GM19397 (cell line): Measurements from ENCODE around the gene ECSIT.

ENCODE experiments used
- ATAC-seq: cut with Tn5 transposase; IDR thresholded peaks from one replicate; pipeline ENCODE4 v1.9.1; 2021; ENCODE audit warnings: mild to moderate bottlenecking, moderate library complexity; ENCODE audit not compliant: unreplicated experiment

The ECSIT gene

GRCh38 chr19:11505032-11505503 lies 23.9 kb downstream of the ECSIT start:
- ATAC-seq, result peak; percentile 84

DNA sequence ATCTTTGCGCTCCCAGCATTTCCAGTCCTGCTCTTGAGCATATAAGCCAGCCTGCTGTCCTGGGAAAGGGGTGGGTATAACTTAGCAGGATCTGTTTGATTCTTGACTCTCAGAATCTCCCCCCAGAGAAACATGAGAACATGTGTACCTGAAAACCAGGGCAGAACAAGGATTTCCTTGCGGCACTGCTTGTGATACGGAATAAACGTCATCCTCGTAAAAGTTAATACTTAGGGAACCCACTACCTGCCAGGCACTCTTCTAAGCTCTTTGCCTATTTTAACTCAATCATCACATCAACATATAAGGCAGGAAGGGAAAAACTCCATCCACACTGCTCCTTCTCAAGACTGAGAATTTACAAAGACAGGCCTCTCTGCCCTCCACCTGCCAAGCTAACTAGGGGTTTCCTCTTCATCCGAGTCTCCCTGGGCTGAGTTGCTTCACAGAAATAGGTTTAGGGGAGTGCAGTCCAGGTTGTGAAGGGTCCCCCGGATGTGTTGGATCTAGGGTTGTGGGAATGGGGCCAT lies 24.4 kb downstream of the ECSIT start:
- ATAC-seq, result no peak

DNA sequence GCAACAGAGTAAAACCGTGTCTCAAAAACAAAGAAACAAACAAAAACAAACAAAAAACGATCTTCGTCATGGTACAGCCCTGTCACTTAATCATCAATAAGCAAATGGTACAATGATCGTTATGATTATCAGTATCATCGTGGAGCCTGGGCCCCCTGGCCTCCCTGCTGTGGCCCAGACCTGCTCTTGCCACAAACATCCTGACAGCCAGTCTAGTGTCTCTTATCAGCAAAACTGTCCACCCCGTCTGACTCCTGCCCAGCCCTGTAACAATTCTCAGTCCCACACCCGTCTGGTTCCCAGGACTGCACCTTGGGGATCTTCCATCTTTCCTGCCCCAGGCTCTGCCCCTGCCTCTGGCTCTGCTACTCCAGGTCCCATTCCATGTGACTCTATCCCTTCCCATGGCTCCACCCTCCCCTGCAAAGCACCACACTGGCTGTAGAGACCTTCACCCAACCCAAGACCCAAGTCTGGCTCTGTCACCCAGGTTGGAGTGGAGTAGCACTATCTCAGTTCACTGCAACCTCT lies 29.0 kb downstream of the ECSIT start:
- no peak for ATAC-seq

DNA sequence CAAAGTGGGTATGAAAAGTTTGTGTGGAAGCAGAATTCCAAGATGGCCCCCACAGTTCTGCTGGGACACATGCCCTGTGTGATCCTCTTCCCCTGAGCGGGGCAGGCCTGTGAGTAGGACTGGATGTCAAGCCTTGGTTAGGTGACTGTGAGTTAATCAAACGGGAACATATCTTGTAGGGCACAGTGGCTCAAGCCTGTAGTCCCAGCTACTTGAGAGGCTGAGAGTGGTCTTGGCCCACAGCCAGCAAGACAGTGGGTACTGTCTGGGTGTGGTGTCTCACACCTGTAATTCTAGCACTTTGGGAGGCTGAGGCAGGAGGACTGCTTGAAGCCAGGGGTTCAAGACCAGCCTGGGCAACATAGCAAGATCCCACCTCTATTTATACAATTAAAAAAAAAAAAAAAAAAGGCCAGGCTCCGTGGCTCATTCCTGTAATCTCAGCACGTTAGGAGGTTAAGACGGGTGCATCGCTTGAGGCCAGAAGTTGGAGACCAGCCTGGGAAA lies 29.7 kb downstream of the ECSIT start:
- ATAC-seq, result no peak

GRCh38 chr19:11496391-11497163 lies 32.4 kb downstream of the ECSIT start:
- ATAC-seq, result no peak

DNA sequence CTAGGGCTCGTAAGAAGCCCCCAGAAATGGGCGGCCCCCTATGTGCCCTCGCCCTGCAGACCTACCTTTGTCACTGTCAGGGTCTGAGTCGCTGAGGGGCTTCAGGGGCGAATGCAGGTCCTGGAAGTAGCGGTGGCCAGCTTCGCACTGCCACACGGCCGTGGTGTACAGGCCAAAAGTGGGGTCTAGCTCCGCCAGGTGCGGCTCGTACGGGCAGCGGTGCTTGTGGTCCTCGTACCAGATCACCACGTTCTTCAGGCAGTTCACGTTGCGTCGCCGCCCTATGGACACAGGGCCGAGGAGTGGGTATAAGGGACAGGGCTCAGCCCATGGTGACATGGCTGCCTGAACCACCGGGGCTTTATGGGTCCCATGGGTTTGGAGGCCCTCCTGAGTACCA lies 33.0 kb downstream of the ECSIT start:
- no peak for ATAC-seq

- no peak for ATAC-seq
Observed at GRCh38 chr19:11495481-11495880, 33.5 kb downstream of the ECSIT start.

GRCh38 chr19:11494634-11495285 lies 34.2 kb downstream of the ECSIT start:
- no peak for ATAC-seq

DNA sequence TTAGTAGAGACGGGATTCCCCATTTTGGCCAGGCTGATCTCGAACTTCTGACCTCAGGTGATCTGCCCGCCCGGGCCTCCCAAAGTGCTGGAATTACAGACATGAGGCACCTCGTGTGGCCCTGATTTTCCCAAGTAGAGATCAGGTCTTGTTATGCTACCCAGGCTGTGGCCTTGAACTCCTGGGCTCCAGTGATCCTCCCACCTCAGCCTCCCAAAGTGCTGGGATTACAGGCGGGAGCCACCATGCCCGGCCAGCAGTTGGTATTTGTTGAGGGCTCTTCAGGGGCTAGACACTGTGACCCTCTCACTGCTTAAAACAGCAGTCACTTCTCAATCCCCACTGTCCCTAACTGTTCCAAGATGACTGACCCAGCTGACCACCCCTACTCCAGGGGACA lies 39.6 kb downstream of the ECSIT start:
- ATAC-seq, result no peak

GRCh38 chr19:11486661-11487503 lies 42.1 kb downstream of the ECSIT start:
- ATAC-seq, result no peak

DNA sequence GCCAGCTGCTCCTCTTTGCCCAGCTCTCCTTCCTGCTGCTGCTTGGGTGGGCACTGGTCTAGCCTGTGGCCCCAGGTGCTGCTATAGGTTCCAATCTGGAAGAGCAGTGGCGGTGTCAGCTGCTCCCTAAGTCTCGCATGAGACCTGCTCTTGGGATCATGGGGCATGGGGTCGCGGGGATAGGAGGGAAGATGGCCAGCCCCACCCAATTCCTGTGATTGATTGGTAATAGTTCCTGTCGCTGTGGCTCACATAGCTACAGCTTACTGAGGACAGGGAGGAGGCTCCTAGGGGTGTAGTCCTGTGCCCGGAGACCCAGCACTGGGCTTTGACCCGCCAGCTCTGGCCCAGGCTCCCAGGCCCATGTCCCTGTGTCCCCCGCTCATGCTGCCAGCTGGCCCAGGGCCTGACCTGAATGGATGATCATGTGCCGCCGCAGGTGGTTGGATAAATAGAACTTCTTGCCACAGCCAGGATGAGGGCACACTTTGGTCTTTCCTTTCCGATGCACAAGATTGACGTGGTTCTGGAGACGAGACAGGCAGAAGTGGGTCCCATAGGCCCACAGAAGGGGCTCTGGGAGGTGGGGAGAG lies 43.6 kb downstream of the ECSIT start:
- no peak for ATAC-seq

GRCh38 chr19:11483366-11484111 lies 45.4 kb downstream of the ECSIT start:
- ATAC-seq, result no peak

DNA sequence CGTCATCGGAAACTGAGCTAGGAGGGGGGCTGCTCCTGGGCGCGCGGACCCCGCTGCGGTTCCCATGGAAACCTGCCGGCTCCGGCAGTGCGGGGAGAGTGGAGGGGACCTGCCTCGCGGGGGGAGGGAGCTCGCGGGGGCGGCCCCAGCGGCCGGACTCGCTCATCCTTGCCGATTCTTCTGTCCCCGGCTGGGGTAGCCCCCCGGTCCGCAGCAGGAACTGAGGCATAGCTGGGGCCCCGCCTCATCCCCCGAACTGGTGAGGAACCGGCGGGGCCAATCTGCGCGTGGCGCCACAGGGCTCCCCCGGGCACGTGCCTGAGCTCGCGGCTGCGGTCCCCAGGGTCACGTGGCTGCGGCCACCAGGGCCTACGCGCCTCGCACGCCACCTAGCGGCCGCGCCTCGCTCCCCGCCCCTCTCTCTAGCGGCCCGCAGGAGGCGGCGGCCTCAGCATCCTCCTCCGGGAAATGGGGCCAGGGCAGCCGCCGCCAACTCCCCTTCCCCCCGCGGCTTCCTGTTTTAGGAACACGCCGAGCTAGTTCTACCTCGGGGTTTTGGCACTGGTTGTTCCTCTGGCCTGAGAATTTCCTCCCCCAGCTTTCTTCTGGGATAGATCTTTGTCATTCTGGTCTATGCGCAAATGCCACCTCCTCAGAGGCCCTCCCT lies 46.4 kb downstream of the ECSIT start:
- ATAC-seq, result peak; percentile 63

GRCh38 chr19:11481534-11482383 lies 47.2 kb downstream of the ECSIT start:
- peak; percentile 55 for ATAC-seq

GRCh38 chr19:11480715-11481533 lies 48.0 kb downstream of the ECSIT start, which contains the start of gene ELAVL3:
Gene ELAVL3 (minus strand): TSS chr19:11481046. CDS start chr19:11480608, 438 bp downstream.
- no peak for ATAC-seq

DNA sequence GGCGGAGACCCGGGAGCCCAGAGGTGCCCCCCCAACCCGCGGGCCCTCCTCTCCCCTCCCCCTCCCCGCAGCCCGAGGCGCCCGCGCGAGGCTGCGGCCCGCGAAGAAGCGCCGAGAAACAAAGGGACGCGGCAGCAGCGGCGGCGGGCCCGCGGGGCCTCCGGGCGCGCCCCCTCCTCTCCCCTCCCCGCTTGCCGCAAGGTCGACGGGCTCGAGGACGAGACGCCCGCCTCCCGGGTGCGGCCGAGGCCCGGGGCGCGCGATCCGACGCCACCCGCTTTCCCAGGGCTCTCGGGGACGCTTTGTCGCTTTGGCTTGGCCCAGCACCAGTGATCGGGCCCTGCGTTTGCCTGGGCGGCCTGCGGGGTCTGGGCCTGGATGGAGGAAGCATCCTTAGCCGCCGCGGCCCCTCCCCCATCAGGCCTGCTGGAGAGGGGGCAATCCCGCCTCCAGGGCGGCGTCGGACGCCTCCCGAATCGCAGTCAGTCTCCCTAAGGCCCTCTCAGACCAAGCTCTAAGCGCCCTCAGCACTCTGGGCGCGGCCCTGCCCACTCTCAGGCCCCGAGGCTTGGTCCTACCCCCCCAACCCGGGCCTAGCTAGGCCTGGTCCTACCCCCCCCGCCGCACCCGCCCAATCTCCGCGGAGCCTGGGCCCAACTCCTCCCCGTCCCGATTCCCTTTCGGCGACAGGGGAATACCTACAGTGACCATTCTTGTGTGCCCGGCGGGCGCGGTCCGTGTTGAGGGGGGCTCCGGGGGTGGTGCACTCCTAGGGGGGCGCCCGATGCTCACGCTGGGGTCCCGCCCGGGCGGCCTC lies 48.8 kb downstream of the ECSIT start:
- ATAC-seq, result no peak
